ENCODE results near the gene LRRC3. TPM values are rescaled to one million over a fixed set of nuclear protein-coding genes. Genes with fewer than 3 reads are reported as not detected.

LRRC3 gene
- total RNA-seq, 2 experiments from 2014 or later, result not detected

- H4K20me1 ChIP-seq (ENCODE audit: insufficient read depth, low read length), result no peaks in the 10 kb centered on the region
- no peak overlapping the region for H3K27ac ChIP-seq (ENCODE audit: low read depth, low read length, poor library complexity, severe bottlenecking)
- intact Hi-C loops (cut with micrococcal nuclease; ENCODE audit: unreplicated experiment), result no loop called here
- no peak overlapping the region for H3K4me3 ChIP-seq (ENCODE audit: low read depth, low read length, poor library complexity, severe bottlenecking)
- H3K4me1 ChIP-seq (ENCODE audit: insufficient read depth, low read length, poor library complexity, severe bottlenecking), result no peaks in the 10 kb centered on the region
- BruUV-seq (replicated peaks), result no TSS peak
- H2AFZ ChIP-seq (ENCODE audit: low read length), result no peak overlapping the region
- no peaks in the 10 kb centered on the region for H3K9me3 ChIP-seq (ENCODE audit: low read length)
- POLR2A ChIA-PET, result no interaction called here
- no peak overlapping the region for H3K4me2 ChIP-seq (ENCODE audit: low read length)
- H3K79me2 ChIP-seq (ENCODE audit: insufficient read depth, low read depth, low read length), result no peaks in the 10 kb centered on the region
- H3K36me3 ChIP-seq (ENCODE audit: insufficient read depth, low read length), result no peaks in the 10 kb centered on the region
- no peak for DNase-seq (ENCODE audit: low spot score)
- H3K9me2 ChIP-seq (ENCODE audit: insufficient read depth, low read length), result no peaks in the 10 kb centered on the region
- TF ChIP-seq CTCF (conservative IDR thresholded peaks at IDR 0.05; ENCODE audit: low read length), result no peak
- no peak for TF ChIP-seq EZH2phosphoT487 (IDR thresholded peaks at IDR 0.05; ENCODE audit: borderline replicate concordance, low read depth, low read length)
- CTCF ChIA-PET (ENCODE audit: unreplicated experiment), result no interaction called here
Observed at GRCh38 chr21:44490405-44490804, 35.1 kb downstream of the LRRC3 start.

GRCh38 chr21:44490816-44491215, 35.5 kb downstream of the LRRC3 start:
- Histone ChIP-seq H3K4me3 (ENCODE audit: low read depth, low read length, poor library complexity, severe bottlenecking) (no peak overlapping the region), H4K20me1 (ENCODE audit: insufficient read depth, low read length) (no peaks in the 10 kb centered on the region), H3K36me3 (ENCODE audit: insufficient read depth, low read length) (no peaks in the 10 kb centered on the region), H3K79me2 (ENCODE audit: insufficient read depth, low read depth, low read length) (no peaks in the 10 kb centered on the region), H3K9me3 (ENCODE audit: low read length) (no peaks in the 10 kb centered on the region), H3K4me2 (ENCODE audit: low read length) (no peak overlapping the region), H3K4me1 (ENCODE audit: insufficient read depth, low read length, poor library complexity, severe bottlenecking) (no peaks in the 10 kb centered on the region), H2AFZ (ENCODE audit: low read length) (no peak overlapping the region), H3K27ac (ENCODE audit: low read depth, low read length, poor library complexity, severe bottlenecking) (no peak overlapping the region), H3K9me2 (ENCODE audit: insufficient read depth, low read length) (no peaks in the 10 kb centered on the region)
- ChIA-PET POLR2A (interaction anchor here (0.6 kb wide), 1 partner anchor 57 kb away, joined by 3 read pairs; no protein-coding TSS in a partner anchor), CTCF (ENCODE audit: unreplicated experiment) (no interaction called here)
- intact Hi-C loops (cut with micrococcal nuclease; ENCODE audit: unreplicated experiment), result no loop called here
- TF ChIP-seq CTCF (conservative IDR thresholded peaks at IDR 0.05; ENCODE audit: low read length) (no peak), EZH2phosphoT487 (IDR thresholded peaks at IDR 0.05; ENCODE audit: borderline replicate concordance, low read depth, low read length) (no peak)
- no peak for DNase-seq (ENCODE audit: low spot score)
- BruUV-seq (replicated peaks), result no TSS peak

- H2AFZ ChIP-seq (ENCODE audit: low read length), result no peak overlapping the region
- no peaks in the 10 kb centered on the region for H3K79me2 ChIP-seq (ENCODE audit: insufficient read depth, low read depth, low read length)
- no peaks in the 10 kb centered on the region for H4K20me1 ChIP-seq (ENCODE audit: insufficient read depth, low read length)
- no peak overlapping the region for H3K4me2 ChIP-seq (ENCODE audit: low read length)
- no TSS peak for BruUV-seq (replicated peaks)
- no peaks in the 10 kb centered on the region for H3K4me1 ChIP-seq (ENCODE audit: insufficient read depth, low read length, poor library complexity, severe bottlenecking)
- intact Hi-C loops (cut with micrococcal nuclease; ENCODE audit: unreplicated experiment), result no loop called here
- ChIA-PET CTCF (ENCODE audit: unreplicated experiment) (no interaction called here), POLR2A (no interaction called here)
- no peaks in the 10 kb centered on the region for H3K9me2 ChIP-seq (ENCODE audit: insufficient read depth, low read length)
- no peak overlapping the region for H3K4me3 ChIP-seq (ENCODE audit: low read depth, low read length, poor library complexity, severe bottlenecking)
- no peak overlapping the region for H3K27ac ChIP-seq (ENCODE audit: low read depth, low read length, poor library complexity, severe bottlenecking)
- TF ChIP-seq EZH2phosphoT487 (IDR thresholded peaks at IDR 0.05; ENCODE audit: borderline replicate concordance, low read depth, low read length) (no peak), CTCF (conservative IDR thresholded peaks at IDR 0.05; ENCODE audit: low read length) (no peak)
- no peaks in the 10 kb centered on the region for H3K36me3 ChIP-seq (ENCODE audit: insufficient read depth, low read length)
- H3K9me3 ChIP-seq (ENCODE audit: low read length), result no peaks in the 10 kb centered on the region
- DNase-seq (ENCODE audit: low spot score), result no peak
Observed at GRCh38 chr21:44492567-44493385, 37.5 kb downstream of the LRRC3 start.
